ELR (cell line): ENCODE results near the gene AHRR.
"Not testable (repeated sequence)": the region's sequence is repeated elsewhere in the genome, so short reads cannot be mapped to it uniquely, and the experiment has no call there.

Experiments used
- DNase-seq: peaks from one replicate; pipeline ENCODE4 v3.0.0-alpha.2; 2015; ENCODE audit warnings: low read depth

Gene AHRR

DNA sequence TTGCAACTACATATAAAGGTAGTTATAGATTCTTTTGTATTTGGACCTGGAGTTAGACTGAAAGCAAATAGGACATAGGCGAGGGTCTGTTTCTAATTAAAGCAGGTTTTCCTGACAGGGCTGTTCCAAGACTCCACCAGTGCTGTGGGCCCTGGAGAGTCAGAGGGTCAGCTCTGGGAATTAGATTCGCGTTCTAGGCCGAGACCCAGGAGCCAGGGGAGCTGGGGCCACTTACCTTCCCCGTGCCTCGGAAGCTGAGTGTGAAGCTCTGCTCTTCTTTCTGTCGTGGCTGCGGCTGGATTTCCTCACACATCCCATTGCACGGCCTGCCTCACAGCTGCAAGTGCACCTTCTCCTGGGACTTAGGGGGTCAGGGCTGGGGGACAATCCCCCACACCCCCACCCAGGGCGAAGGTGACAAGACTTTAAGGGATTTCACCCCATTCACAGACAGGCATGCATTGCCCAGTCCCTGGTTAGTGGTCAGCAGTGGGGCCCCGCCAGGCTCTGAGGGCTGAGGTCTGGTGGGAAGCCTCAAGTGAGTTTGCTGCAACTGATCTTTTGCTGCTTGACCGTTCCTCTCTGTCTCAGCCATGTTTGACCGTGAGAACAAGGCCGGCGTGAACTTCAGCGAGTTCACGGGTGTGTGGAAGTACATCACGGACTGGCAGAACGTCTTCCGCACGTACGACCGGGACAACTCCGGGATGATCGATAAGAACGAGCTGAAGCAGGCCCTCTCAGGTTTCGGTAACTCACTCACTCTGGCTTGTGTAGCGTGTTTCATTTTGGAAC, 15.3 kb upstream of the AHRR start:
- no peak for DNase-seq

DNA sequence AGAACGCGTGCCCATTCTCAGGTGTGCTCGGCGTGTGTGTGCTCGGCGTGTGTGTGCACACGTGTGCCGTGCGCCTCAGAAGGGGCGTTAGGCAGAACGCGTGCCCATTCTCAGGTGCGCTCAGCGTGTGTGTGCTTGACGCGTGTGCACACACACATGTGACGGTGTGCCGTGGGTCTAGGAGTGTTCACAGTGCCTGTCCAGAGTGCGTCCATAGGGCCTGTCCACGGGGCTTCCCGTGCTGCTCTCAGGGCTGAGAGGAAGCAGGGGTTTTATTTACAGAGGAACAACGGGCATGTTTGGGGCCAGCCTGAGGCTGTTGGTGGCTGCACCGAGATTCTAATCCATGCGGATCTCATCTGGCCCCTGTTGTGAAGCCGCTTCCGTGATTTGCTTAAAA, 14.2 kb upstream of the AHRR start:
- no peak for DNase-seq

DNA sequence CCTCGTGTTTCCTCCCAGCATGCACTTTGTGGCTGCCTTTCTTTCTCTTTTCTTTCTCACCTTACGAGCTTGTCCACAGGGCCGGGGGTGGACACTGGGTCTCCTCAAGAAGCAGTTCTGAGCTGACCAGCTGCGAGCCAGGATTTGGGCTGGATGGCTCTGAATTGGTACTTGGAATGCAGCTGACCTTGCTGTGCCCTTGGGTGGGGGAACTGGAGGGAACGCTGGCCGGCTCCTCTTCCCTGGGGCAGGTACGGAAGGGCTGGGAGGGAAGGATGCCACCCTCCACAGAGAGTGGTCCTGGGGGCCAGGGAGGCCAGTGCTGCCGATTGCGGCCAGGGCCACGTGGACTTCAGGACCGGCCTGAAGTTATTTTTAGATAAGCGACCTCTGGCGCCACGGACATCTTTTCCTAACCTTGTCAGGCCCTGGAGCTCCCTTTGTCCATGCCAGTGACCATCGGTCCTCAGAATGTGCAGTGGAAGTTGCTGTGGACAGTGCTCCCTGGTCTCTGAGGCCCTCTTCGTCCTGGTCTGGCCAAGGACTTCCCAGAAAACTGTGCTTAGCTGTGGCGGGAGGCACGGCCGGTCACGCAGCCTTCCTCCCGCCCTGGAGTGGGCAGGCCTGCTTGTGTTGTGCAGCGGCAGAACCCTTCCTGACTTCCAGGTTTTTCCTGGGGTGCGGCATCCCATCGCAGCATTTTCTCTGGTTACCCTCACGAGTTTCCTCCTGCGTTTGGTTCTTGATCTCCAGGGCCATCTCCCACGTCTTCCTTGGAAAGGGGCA, 13.5 kb upstream of the AHRR start:
- DNase-seq, result no peak

DNA sequence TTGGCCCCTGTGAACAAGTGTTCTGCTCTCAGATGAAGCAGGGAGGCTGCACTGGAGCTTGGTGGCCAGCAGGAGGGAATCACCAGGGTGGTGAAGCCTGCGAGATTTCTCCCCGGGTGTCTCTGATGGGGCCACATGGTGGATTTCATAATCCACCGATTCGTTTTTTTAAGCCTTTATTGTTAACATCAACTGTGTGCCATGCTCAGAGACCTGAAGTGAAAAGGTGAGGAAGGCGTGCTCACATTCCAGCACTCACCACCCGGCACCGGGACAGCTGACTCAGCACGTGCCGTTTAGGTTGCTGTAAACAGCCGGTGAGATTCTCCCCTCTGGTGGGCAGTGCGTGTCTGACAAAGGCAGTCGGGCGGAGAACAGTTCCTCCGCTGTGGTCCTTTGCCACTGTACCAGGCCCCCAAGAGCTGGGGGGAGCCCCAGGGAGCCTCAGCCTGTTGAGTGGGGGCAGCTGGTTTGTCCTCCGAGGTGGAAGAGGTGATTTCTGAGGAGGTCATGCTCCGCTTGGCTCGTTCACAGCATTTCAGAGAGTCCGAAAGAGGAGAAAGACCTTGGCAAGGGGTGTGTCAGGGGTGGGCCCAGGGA, 12.7 kb upstream of the AHRR start:
- DNase-seq, result peak; percentile 87

DNA sequence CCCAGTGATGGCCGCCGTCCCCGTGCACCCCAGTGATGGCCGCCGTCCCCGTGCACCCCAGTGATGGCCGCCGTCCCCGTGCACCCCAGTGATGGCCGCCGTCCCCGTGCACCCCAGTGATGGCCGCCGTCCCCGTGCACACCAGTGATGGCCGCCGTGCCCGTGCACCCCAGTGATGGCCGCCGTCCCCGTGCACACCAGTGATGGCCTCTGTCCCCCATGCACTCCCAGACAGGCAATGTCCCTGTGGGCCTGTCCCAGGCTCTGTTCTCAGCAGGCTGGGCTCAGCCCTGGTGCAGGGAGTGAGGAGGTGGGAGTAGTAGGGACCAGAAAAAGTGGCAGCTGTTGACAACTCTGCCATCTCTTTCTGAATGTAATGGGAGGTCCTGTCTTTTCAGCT, 11.7 kb upstream of the AHRR start:
- not testable (repeated sequence) for DNase-seq

DNA sequence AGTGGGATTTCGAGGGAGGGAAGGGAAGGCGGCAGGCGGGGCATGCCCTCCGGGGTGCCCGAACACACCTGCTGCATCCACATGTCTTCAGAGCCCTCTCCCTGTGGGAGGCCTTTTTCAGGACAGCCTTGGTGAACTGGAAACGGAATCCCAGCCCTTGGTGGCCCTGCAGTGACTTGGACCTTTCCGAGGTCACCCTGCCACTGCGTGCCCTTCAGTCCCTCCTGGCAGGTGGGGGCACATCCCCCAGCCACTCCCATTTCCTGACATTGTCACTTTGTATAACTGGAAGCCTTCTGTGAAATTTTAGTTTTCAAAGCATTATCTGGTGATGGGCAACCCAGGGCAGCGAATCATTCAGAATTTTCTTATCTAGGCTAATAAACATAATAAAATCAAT, 11.0 kb upstream of the AHRR start:
- DNase-seq, result no peak

DNA sequence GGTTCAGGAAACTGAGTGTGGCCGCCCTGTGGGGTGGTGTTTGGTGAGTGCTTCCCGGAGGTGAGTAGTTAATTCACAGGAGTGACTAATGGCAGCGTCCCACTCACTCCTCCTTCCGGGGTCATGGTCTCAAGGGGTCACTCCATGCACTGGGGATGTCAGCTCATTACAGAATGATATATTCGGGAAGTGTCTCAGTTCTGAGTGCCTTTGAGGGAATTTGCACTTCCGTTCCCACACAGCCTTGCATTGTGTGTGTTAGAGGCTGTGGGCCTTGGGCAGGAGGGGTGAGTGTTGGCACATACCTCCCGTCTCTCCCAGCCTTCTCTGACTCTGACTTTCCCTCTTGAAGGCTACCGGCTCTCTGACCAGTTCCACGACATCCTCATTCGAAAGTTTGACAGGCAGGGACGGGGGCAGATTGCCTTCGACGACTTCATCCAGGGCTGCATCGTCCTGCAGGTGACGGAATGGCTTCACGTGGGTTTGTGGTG, 10.5 kb upstream of the AHRR start:
- peak; percentile 85 for DNase-seq

DNA sequence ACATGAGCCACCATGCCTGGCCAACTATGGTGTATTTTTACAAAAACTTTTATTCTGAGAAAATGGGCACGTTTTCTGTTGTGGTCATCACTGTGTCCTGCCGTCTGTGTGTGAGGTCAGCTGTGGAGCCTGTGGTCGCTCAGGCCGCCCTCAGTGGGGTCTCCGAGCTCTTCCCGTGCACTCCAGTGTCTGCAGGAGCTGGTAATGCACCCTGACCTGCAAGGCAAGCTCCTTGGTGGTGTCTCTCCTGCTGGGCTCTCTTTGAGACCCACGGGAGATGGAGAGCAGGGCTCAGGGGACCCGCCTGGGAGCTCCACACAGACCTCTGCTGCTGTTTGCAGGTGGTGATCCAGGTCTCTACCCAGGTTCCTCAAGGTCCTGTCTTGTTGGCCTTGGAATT, 9.6 kb upstream of the AHRR start:
- no peak for DNase-seq

DNA sequence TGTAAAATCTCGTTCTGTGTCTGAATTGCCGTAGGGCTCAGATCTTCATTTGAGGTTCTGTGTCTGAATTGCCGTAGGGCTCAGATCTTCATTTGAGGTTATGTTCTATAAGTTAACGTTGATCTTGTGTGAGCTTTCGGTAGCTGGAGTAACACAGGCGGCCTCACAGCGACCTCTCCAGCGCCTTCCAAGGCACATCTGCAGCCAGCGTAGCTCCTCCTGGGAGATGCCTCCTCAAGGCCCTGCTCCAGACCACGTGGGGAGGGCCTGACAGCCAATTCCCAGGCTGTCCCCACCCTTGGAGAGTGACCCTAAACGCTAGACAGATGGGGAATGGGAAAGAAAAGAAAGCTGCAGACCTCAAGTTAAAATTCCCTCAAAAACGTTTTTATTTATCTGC, 8.7 kb upstream of the AHRR start:
- DNase-seq, result no peak

DNA sequence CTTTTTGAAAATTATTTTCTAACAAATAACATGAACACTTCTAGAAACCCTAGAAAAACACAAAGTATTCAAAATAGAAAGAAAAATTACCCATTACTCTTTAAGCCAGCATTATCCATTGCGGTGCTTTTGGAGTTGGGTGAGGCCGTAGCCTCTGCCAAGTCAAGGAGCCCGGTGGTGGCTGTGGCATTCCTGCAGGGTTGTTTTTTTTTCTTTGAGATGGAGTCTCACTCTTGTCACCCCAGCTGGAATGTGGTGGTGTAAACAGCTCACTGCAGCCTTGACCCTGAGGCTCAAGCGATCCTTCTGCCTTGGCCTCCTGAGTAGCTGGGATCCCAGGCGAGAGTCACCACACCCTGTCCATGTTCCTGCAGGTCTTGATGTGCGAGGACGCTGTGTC, 8.2 kb upstream of the AHRR start:
- DNase-seq, result no peak

DNA sequence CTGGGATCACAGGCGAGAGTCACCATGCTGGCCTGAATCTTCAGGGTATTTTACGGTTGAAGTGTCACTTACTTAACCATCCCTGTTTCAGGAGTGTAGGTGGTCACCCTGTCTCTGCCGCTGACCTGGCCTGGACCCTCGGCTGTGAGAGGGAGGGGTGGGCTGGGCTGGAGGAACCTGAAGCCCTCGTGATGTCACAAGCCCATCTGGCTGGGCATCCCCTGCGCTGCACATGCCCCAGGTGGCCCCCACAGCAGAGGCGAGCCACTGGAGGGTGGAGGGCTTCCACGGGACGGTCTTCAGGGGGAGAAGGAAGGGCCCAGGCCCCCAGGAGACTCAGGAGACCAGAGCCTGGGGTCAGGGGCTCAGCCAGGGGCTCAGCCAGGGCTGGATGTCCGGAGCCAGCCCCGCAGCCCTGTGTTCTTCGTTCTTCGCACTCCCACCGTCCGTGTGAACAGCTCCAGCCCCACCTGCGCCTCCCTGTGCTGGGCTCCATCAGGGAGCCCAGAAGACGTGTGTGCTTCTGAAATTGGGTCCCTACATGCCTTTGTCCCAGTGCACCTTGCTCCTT, 7.6 kb upstream of the AHRR start:
- no peak for DNase-seq

DNA sequence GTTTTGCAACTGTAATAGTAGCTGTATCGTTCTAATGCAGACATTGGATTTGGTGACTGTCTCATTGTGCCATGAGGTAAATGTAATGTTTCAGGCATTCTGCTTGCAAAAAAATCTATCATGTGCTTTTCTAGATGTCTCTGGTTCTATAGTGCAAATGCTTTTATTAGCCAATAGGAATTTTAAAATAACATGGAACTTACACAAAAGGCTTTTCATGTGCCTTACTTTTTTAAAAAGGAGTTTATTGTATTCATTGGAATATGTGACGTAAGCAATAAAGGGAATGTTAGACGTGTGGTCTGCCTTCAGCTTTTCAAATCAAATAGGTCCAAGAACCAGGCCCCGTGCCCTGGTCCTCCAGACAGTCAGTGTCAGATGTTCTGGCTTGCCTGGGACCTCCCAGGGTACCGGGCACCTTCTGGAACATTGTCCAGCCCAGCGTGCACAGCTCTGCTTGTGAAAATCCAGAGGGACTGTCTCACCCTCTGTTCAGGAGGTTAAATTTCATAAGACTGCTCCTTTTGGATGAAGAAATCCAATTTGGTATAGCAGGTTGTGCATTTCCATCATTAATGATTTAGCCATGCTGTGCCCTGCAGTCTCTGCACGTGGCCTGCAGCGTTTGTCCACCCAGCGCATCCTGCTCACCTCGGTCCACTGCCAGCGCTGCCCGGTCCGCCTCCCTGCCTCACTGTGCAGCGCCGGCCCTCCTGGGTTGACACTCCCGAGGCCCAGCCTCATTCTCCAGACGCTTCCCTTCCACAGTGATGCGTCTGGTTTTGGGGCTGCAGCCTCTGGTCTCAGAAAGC, 6.6 kb upstream of the AHRR start:
- no peak for DNase-seq

DNA sequence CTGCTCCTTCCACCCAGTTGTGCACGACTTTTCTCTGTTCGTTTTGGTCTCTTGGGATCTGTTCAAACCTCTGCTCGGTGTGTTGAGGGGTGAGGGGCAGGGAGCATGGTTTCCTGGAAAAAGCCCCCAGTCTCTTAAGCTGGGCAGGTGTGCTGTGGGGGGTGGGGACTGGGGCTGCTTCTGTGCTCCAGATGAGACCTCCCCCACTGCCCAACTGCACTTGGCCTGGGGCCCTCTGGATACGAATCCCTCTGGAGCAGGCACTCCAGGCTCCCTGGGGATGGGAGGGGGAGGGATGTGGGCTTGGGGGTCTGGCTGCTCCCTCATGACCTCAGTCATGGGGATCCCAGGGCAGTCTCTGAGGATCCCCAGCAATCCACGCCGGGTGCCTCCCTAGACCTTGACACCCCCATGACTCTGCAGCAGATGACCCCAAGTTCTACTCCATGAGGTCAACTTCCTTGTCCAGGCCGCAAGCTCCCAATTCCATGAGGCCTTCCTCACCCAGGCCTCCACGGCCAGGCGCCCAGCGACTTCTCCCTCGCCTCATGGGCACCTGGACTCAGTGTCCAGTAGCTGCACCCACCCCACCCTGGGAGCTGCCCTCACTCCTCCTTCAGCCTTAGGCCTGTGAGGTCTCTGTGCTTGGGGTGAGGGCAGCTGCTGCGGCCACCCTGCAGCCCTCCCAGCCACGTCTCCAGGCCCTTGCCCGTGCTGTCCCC, 5.9 kb upstream of the AHRR start:
- no peak for DNase-seq

DNA sequence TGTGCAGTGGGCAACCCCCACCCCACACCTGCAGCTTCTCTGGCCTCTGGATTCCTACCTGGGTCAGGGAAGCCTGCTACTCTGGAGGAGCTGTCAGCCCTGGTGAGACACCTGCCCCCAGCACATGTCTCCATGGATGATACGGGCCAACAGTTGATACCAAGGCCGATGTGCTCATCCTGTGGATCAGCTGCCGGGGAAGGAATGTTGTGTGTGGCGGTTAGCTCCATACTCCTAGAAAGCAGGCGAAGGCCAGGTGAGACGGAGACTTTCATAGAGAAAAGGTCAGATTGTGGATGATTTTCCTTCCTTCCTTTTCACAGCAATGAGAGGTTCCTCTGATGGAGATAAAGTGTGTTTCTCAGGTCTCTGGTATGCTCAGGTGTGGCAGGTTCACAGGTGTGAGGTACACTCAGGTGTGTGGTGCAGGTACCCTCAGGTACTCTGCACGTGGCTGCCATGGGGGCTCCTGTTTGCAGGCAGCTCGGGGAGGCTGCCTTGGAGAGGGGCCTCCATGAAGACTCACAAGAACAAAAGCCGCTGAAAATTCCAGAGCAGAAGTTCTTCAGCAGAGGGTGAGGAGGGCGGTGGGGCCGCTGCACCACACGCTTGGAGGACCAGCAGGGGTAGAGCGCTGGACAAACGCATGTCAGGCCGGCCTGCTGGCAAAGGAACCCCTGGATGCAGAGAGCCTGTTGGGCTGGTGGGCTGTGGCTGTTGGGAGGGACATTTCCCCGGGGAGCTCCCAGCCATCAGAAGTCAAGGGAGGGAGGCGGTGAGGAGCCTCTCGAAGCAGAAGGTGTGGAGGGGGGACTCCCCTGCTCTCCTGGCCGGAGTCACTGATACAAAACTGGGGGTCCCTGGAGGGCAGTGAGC, 5.1 kb upstream of the AHRR start:
- no peak for DNase-seq

DNA sequence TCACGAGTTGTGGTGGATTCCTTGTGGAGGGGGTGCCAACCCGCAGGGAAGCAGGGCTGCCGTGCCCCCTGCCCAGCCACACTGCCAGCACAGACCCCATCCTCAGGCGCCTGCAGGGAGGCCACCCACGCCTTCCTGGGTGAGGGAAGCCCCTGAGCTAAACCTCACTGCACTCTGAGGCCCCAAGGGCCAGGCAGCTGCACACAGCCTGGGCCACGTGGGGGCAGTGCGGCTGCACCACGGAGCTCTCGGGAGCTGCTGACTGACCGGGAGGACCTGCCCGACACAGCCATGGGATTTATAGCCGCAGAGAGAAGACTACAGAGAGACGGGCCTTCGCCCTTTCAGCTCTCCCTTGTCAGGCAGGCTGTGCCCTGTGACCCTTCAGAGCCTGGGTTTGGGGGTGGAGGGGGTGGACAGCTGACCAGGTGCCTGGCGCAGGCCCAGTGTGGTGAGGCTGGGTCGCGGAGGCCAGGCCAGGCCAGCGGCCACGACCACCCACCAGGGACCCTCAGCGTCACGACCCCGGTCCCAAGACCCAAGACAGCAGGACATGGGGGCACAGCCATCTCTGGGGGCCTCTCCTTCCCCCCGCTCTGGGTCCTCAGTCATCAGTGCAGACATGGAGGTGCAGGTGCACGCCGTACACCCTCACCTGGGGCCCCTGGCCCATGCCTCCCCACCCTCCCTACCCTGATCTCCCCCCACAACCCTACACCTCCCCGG, 4.3 kb upstream of the AHRR start:
- DNase-seq, result peak; percentile 89

DNA sequence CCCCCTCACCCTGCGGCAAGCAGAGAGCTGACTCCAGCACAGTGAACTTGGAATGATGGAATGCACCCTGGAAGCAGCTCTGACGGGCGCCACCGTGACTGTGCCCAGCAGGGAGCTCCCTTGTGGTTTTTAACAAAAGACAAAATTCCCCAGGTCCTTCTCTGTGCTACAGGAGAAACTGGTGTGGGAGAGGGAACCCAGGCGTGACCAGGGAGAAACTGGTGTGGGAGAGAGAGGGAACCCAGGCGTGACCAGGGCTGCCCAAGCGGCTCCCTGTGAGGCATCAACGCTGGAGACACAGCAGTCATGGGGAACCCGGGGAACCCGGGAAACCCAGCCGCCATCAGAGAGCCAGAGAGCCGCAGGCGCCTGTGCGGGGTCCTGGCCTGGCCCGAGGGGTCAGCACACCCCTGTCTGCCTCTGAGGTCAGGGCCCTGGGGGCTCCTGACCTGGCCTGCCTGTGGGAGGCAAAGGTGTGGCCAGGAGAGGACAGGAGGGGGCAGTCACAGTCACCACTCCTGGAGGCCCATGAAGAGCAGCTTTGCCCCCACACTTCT, 3.1 kb upstream of the AHRR start:
- DNase-seq, result peak; percentile 74

DNA sequence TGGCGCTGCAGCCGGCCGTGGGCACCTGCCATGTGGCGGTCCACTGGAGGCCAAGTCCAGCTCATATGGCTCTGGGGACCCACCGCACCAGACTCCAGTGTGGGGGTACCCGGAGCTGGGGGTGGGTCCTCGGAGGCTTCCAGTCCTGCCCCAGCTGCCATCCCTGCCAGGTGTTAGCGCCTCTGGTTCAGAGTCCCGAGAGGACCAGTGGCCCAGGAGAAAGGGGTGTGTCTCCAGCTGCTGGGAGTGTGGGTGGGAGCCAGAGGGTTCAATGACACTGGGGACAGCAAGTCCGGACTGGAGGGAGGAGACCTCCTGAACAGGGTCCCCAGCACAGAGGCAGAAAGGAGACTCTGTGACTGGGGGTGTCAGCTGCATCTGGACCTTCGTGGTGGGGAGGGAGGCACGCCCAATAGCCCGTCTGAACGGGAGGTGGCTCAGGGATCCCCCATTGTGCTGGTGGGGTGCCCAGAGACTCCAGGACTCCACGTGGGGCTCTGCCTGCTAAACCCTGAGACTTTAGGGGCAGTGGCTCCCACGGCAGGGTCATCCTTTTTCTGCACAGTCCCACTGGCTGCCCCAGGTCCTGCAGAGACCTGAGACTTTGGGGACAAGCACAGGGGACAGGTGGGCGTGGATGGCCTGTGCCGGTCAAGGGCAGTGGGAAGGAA, 2.4 kb upstream of the AHRR start:
- no peak for DNase-seq

DNA sequence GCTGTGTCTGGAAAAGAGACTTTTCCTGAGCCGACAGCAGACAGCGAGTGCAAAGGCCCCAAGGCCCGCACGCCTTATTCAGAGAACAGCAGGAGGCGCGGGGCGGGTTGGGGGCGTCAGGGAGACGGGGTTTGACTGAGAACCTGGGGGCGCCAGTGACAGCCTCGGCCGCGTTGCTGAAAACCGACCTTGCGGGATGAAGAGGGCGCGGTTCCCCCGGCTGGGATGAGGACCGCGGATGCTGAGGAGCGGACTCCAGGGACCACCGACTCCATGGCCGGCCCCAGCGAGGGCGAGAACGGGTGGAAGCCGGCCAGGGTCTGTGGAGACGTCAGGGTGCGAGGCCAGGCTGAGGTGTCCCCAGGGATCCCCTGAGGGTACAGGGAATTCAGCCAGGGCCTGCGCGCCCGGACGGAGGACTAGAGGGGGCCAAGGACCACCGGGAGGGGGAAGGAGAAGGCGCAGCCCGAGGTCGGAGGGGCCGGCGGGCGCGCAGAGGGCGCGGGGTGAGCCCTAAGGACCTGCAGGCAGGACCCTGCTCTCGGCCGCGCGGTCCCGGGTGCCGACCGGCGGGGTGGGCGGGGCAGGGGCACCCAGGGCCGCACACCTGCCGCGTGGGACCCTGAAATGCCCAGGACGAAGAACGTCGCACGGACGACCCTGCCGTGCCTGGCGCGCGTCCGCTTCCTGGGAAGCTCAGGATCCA, 837 bp upstream of the AHRR start:
- no peak for DNase-seq
